ENCODE measurements around the gene OSGIN1.
"Not testable (repeated sequence)": the region's sequence is repeated elsewhere in the genome, so short reads cannot be mapped to it uniquely, and the experiment has no call there.

Gene OSGIN1

DNA sequence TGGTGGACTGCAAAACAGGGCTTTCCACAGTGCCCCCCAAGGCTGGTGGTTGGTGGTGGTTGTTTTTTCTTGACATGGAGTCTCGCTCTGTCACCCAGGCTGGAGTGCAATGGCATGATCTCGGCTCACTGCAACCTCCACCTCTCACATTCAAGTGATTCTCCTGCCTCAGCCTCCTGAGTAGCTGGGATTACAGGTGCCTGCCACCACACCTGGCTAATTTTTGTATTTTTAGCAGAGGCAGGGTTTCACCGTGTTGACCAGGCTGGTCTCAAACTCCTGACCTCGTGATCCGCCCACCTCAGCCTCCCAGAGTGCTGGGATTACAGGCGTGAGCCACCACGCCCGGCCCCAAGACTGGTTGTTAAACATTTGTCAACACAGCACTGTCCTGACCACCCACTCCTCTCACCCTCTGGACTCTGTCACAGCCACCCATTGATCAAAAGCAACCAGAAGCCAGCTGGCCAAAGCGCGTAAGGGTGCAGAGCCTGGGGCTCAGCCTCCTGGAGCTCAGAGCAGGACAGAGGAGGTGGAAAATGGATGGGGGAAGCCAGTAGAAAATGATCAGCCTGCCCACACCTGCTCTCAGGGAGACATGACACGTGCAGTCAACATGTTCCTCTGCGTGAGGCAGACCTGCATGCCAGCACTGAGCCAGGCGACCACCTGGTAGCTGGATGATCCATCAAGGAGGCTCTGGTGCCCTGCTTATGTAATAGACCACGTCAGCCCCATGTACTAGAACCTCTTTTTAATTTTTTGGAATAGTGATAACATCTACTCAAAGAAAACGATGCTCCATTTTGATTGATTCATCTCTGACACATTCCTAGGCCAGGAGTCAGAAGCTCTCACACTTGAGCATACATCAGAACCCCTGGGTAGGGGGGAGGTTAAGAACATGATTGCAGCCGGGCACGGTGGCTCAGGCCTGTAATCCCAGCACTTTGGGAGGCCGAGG, 14.8 kb upstream of the OSGIN1 start:
- in situ Hi-C loops (cut with HindIII; ENCODE audit: low pct_ligation_motif_present, low pct_unique_long_range_greater_than_20kb, low sequenced_read_pairs) = no loop called here
- no peak for DNase-seq

DNA sequence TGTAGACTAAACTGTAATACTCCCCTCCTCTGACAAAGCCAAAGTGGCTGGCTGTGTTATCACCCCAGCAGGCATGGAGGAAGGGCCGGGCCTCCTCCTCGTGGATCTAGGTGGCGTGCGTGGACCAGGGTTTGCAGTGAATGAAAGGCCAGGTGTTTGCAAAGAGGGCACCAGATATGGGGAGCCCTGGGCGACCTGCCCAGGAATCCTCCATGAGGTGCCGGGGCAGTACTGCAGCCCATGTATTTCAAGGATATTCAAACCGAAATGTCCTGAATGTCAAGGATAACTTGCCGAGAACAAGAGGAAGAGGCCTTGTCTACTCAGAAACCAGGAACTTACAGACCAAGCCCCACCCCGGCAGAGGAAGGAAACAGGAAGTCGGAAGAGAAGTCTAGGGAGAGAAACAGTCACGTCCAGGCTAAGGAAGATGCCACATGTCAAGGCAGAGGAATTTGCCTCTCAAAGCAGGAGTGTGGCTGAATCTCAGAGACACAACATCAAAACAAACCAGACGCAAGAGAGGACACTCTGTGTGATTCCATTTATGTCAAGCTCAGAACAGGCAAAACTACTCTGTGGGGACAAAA, 13.7 kb upstream of the OSGIN1 start:
- DNase-seq = no peak
- in situ Hi-C loops (cut with HindIII; ENCODE audit: low pct_ligation_motif_present, low pct_unique_long_range_greater_than_20kb, low sequenced_read_pairs) = no loop called here

DNA sequence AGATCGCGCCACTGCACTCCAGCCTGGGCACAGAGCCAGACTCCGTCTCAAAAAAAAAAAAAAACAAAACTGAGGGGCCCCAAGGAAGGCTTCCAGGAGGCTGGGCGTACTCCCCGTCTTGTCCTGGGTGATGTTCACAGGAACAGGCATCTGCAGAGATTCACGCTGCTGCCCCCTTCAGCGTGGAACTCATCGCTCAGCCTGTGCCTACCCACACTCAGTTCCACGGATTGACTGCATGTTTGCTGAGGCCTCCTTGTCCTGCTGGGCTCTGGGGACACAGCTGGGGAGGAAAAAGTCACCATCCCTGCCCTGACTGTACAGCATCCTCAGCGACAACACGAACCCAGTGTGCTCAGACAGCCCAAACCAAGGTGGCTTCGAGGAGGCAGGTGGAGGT, 12.9 kb upstream of the OSGIN1 start:
- in situ Hi-C loops (cut with HindIII; ENCODE audit: low pct_ligation_motif_present, low pct_unique_long_range_greater_than_20kb, low sequenced_read_pairs) = no loop called here
- no peak for DNase-seq

DNA sequence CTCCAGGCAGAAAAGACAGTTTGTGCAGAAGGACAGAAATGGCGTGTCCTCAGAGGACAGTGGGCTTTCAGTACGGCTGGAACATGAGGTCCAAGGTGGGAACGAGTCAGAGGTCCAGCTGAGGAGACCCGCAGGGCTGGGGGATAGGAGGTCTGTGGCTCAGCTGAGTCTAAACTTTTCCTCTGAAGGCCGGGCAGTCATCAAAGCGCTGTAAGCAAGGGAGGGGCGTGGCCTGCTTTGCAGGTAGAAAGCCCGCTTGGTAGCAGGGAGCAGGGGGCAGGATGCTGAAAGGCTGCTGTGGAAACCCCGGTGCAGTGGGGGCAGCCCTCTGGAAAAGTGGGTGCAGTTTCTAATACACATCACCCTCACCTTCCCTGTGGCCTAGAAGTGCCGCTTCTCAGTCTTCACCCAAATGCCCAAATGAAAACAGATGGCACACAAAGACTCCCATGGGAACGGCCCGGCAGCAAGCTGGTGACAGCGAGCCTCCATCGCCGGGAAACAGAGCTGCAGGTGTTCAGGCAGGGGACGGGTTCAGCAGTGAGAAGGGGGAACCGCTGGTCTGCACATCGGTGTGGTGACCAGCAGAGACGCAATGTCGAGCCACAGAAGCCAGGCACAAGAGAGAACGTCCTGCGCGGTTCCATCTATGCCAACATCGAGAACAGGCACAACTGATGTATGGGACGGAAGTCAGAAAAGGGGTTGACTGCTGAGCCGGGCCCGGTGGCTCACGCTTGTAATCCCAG, 12.2 kb upstream of the OSGIN1 start:
- DNase-seq = no peak
- in situ Hi-C loops (cut with HindIII; ENCODE audit: low pct_ligation_motif_present, low pct_unique_long_range_greater_than_20kb, low sequenced_read_pairs) = no loop called here

DNA sequence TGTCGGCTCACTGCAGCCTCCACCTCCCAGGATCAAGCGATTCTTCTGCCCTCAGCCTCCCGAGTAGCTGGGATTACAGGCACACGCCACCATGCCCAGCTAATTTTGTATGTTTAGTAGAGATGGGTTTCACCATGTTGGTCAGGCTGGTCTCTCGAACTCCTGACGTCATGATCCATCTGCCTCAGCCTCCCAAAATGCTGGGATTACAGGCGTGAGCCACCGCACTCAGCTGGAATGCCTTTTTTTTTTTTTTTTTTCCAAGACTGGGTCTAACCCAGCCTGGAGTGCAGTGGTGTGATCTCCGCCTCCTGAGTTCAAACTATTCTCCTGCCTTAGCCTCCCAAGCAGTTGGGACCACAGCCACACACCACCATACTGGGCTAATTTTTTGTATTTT, 11.5 kb upstream of the OSGIN1 start:
- in situ Hi-C loops (cut with HindIII; ENCODE audit: low pct_ligation_motif_present, low pct_unique_long_range_greater_than_20kb, low sequenced_read_pairs) = not testable (repeated sequence)

DNA sequence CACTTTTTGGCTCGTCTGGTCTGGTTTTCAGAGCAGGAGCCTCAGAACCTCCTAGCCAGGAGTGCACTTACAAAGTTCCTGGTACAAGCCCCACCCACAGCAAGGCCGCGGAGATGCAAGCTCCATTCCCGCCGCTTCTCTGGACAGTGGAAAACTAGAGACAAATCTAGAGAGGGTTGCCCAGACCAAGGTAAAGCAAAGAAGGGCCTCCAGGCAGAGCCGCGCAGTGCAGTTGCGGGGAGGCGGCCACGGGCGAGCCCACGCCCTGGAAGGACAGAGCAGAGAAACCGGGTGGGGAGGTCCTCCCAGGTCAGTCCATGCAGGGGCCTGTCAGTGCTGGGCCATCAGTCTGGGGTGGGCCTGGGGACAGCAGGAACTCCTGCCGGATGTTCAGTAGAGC, 11.0 kb upstream of the OSGIN1 start:
- no peak for DNase-seq
- in situ Hi-C loops (cut with HindIII; ENCODE audit: low pct_ligation_motif_present, low pct_unique_long_range_greater_than_20kb, low sequenced_read_pairs) = no loop called here

More for the DNA sequence above, 11.5 kb upstream of the OSGIN1 start:
- not testable (repeated sequence) for DNase-seq

DNA sequence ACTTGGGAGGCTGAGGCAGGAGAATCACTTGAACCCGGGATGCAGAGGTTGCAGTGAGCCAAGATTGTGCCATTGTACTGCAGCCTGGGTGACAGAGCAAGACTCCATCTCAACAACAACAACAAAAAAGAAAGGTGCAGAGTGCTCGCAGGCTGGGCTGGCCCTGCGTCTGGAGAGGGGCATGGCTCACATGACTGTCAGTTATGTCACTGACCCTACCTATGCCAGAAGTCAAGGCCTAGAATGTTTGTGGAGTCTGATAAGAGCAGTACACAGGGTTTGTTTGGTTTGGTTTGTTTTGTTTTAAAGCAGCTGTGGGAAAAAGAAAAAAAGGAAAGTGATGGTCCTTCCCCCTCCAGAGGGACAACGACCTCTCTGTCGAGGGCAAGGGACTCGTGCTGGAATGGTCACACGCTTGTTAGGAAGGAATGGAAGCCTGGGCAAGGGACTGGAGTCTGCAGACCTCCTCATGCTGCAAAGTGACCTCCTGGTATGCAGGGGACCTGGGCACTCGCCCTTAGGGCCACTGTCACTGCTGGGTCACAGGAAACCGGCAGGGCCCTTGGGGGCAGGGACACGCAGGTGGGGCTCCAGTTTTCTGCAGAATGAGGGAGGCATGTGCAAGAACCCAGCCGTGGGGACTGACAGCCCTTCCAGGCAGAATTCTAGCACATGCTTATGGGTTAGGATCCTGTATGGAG, 10.1 kb upstream of the OSGIN1 start:
- no peak for DNase-seq
- in situ Hi-C loops (cut with HindIII; ENCODE audit: low pct_ligation_motif_present, low pct_unique_long_range_greater_than_20kb, low sequenced_read_pairs) = no loop called here

DNA sequence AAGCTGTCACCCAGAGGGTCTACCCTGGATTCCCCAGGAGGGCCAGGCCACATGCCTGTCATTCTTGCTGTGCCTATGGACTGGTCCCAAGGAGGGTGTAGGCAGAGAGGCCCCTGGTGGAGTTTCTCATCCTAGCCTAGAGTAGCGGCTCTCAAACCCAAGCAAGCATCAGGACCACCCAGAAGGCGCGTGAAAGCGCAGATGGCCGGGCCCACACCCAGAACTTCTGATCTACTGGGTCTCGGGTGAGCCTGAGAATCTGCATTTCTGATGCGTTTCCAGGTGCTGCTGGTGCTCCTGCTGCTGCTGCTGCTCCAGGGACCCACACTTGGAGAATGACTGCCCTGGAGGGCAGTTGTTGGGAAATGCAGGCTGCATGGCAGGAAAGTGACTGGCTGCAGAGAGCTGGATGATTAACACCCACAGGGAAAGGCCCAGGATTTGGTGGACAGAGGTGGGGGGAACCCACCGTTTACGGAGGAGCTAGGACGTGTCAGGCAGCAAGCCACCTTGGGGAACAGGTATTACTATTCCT, 9.5 kb upstream of the OSGIN1 start:
- no peak for DNase-seq
- in situ Hi-C loops (cut with HindIII; ENCODE audit: low pct_ligation_motif_present, low pct_unique_long_range_greater_than_20kb, low sequenced_read_pairs) = no loop called here

DNA sequence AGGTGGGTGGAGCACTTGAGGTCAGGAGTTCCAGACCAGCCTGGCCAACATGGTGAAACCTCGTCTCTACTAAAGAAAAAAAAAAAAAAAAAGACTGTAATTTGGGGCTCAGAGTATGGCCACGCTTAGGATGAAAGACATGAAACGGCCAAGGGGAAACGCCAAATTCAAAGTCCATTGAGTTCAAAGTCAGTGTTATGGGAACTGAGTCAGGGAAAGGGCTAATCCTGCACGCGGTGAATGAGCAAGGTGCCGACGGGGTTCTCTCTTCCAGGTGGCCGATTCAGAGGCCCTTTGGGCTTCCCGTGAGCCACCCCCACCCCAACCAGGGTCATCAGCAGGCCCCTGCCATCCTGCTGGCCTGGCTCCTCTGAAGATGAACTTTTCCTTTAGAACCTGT, 7.5 kb upstream of the OSGIN1 start:
- in situ Hi-C loops (cut with HindIII; ENCODE audit: low pct_ligation_motif_present, low pct_unique_long_range_greater_than_20kb, low sequenced_read_pairs) = no loop called here
- no peak for DNase-seq

DNA sequence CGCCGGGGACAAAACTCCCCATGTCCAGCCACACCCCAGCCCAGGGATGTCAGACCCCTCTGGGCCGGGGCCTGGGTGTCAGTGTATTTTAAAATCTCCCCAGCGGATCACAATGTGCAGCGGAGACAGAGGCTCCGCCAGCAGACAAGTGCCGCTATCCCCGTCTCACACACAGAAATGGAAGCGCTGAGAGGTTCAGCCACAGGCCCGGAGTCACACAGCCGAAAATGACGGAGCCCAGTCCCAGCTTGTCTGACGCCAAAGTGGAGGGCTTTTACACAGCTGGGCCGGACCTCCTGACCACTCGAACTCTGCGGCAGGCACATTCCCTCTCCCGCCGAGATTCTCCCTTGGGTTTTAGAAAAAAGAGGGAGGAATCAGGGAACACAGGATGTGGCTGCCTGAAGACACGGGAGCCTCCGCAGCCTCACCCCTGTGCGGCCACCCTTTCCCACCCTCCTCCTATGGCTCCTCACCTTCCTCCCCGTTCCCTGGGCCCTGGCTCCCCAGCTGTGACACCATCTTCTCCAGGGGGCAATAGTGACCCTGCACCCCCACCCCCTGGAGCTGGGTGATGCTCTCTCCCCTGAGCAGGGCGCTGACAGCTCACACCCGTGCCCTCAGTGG, 6.8 kb upstream of the OSGIN1 start:
- DNase-seq = no peak
- in situ Hi-C loops (cut with HindIII; ENCODE audit: low pct_ligation_motif_present, low pct_unique_long_range_greater_than_20kb, low sequenced_read_pairs) = no loop called here

DNA sequence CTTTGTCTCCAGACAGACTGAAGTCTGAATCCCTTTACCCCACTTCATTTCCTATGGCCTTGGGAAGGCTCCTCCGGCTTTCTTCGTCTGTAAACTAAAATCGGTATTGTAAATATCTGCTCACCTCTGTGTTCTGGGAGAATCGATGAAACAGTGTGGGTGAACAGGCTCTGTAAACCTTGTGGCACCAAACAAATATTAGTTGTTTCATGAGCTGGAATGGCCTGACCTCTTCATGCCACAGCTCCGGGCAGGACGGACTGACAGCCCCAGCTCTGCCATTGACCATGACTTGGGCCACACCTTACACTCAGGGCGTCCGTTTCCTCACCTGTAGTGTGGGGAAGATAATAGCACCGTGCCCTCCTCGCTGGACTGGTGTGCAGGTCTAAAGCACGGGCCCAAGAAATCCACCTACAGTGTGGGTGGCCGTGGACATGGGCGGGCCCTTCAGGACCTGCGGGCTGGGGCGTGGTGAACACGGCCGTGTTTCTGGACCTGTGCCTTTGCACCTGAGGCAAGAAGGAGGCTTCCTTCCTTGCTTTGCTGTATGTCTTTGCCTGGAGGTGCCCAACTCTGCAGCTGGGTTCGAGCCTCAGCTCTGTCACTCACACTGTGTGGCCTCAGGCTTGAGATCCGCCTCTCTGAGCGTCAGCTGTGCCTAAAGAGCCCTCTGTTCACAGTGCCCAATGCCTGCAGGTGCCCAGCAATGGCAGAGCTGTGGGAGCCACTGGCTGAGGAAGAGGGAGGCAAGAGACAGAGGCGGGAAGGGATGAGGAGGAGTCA, 6.1 kb upstream of the OSGIN1 start:
- DNase-seq = no peak
- in situ Hi-C loops (cut with HindIII; ENCODE audit: low pct_ligation_motif_present, low pct_unique_long_range_greater_than_20kb, low sequenced_read_pairs) = no loop called here

DNA sequence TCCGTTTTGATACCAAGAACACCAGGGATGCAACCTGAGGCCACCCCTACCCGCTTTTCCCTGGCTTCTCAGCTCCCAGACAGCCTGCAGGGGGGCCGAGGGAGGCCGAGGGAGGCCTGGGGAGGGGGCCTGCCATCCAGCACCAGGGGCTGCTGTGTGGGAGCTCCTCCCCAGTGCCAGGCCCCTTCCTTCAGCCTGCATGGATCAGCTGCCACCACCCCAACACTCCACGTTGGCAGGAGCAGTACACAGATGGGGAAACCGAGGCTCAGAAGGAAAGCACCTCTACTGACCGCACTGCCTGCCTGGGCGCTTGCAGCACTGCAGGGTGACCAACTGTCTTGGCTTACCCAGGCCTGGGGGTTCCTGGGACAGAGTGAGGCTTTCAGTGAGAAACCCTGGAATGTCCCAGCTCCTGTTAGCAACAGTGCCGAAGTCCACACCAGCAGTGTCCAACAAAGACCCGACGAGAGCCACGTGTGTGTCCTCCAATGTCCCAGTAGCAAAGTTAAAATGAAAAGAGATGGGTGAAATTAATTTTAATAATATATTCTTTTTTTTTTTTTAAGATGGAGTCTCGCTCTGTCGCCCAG, 5.3 kb upstream of the OSGIN1 start:
- in situ Hi-C loops (cut with HindIII; ENCODE audit: low pct_ligation_motif_present, low pct_unique_long_range_greater_than_20kb, low sequenced_read_pairs) = no loop called here
- no peak for DNase-seq

DNA sequence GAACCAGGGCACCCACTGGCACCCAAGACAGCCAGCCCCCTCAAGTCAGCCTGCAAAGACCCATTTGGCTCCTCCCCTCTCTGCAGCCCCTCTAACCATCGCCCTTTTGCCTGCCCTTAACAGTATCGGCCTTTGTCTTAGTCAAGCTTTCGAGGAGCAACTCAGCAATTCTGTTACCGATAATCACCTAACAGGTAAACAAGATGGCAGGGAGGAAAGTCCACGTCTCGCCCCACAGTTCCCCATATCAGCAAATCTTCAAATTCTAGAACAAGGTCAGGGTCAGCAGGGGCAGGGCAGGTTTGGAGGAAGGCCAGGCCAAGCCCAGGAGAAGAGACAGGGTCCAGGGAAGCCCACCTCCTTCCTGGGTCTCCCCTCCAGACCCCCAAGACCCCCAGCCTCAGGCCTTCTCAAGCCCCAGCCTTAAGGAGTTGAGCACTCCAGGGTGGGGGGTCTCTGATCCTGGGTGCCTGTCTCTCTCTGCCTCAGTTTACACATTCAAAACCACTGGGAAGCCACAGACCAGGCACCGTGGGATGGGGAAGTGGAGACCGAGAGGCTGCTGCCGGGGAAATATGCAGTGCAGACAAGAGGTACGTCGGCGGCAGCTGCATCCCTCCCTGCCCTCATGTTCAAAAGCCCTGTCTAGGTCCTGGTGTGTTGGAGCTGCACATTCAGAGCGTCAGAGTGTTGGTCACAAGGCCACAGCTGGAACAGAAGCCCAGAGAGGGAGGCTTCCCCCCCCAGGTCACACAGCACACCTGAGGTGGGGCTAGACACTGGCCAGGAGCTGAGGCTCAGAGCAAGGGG, 3.9 kb upstream of the OSGIN1 start:
- DNase-seq = no peak
- in situ Hi-C loops (cut with HindIII; ENCODE audit: low pct_ligation_motif_present, low pct_unique_long_range_greater_than_20kb, low sequenced_read_pairs) = no loop called here

DNA sequence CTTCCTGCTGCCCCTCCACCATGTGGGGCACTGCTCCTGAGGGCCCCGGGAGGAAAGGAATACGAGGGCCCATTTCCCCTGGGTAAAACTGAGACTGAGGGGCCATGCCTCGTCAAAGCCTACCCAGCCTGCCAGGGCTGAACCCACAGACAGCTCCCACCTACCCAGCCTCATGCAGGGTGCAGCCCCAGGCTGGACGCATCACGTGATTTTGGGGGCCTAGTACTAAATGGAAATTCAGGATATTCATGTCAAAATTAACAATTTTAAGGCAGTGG, 3.4 kb upstream of the OSGIN1 start:
- DNase-seq = no peak
- in situ Hi-C loops (cut with HindIII; ENCODE audit: low pct_ligation_motif_present, low pct_unique_long_range_greater_than_20kb, low sequenced_read_pairs) = no loop called here

DNA sequence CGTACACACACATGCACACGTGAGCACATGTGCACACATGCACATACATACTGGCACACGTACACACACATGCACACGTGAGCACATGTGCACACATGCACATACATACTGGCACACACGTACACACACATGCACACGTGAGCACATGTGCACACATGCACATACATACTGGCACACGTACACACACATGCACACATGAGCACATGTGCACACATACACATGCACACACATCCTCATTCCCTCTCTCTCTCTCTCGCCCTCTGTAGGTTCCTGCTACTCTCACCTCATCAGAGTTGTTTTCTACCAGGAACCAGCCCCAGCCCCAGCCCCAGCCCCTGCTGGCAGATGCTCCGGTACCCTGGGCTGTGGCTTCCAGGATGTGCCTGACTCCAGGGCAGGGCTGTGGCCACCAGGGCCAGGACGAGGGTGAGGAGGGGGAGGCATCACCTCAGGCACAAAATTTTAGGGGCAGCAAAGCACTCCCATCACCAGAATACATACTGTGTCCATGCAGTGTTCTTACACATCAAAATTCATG, 2.1 kb upstream of the OSGIN1 start:
- DNase-seq = peak; percentile 14
- in situ Hi-C loops (cut with HindIII; ENCODE audit: low pct_ligation_motif_present, low pct_unique_long_range_greater_than_20kb, low sequenced_read_pairs) = not testable (repeated sequence)

DNA sequence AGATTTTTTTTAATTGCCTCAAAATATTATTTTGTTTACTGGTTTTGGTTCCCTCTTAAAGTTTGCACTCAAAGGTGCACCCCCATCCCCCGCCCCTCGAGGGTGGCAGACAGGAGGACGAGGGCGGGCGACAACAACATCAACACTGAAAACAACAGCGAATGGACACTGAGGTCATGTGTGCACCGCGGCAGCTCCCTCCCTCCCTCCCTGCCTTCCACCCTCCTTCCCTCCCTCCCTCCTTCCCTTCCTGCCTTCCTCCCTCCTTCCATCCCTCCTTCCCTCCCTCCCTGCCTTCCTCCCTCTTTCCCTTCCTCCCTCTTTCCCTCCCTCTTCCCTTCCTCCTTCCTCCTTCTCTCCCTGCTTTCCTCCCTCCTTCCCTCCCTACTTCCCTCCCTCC, 1.5 kb upstream of the OSGIN1 start:
- in situ Hi-C loops (cut with HindIII; ENCODE audit: low pct_ligation_motif_present, low pct_unique_long_range_greater_than_20kb, low sequenced_read_pairs) = no loop called here
- DNase-seq = no peak

Data from ACHN (cell line).